ENCODE data around the gene CD58. TPM values are rescaled to one million over a fixed set of nuclear protein-coding genes. Genes with fewer than 3 reads are reported as not detected.

The CD58 gene
- total RNA-seq, 1 donor from 2014 or later, result 8.0 TPM

DNA sequence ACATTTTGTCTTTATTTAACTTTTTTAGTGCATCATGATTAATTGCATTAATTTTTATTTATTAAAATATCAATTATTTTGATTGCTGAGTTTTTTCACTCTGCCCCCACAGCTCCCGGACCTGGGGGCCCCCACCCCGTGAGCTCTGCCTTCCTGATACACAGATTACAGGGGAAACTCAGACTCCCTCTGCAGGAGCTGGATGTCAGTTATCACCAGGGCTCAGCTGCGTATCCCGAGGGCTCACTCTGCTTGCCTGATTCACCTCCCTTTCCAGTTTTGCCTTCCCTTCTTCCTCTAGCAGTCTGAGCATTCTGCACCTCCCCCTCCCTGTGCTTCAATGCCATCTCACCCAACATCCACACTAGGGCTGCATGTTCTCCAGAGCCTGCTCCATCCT is 99.6 kb downstream of the CD58 start:
- peaks cover 10% of the 10 kb centered on the region for H3K4me1 Mint-ChIP-seq (ENCODE audit: low read depth, unreplicated experiment)
- no peaks in the 10 kb centered on the region for H3K36me3 Mint-ChIP-seq (ENCODE audit: unreplicated experiment)
- H3K27ac Mint-ChIP-seq (ENCODE audit: unreplicated experiment), result no peak overlapping the region
- TF ChIP-seq, protein P1, sequence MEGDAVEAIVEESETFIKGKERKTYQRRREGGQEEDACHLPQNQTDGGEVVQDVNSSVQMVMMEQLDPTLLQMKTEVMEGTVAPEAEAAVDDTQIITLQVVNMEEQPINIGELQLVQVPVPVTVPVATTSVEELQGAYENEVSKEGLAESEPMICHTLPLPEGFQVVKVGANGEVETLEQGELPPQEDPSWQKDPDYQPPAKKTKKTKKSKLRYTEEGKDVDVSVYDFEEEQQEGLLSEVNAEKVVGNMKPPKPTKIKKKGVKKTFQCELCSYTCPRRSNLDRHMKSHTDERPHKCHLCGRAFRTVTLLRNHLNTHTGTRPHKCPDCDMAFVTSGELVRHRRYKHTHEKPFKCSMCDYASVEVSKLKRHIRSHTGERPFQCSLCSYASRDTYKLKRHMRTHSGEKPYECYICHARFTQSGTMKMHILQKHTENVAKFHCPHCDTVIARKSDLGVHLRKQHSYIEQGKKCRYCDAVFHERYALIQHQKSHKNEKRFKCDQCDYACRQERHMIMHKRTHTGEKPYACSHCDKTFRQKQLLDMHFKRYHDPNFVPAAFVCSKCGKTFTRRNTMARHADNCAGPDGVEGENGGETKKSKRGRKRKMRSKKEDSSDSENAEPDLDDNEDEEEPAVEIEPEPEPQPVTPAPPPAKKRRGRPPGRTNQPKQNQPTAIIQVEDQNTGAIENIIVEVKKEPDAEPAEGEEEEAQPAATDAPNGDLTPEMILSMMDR (IDR thresholded peaks at IDR 0.05; ENCODE audit: partially characterized antibody, unreplicated experiment), result no peak
- DNase-seq, result no peak
- H3K4me3 Mint-ChIP-seq (ENCODE audit: unreplicated experiment), result no peak overlapping the region
- peaks cover 3% of the 10 kb centered on the region for H3K27me3 Mint-ChIP-seq (ENCODE audit: unreplicated experiment)
- H3K9me3 Mint-ChIP-seq (ENCODE audit: unreplicated experiment), result no peaks in the 10 kb centered on the region

DNA sequence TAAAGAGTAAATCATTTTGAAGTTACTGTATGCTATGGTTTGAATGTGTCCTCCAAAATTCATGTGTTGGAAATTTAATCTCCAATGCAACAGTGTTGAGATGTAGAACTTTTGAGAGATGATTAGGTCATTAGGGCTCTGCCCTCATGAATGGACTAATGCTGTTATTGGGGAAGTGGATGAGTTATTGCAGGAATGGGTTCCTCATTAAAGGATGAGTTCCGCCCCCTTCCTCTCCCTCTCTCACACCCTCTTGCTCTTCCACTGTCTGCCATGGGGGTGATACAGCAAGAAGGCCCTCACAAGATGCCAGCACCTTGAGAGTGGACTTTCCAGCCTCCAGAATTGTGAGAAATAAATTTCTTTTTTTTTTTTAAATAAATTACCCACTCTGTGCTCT is 100.2 kb downstream of the CD58 start:
- Mint-ChIP-seq H3K27ac (ENCODE audit: unreplicated experiment) (no peak overlapping the region), H3K4me3 (ENCODE audit: unreplicated experiment) (no peak overlapping the region), H3K27me3 (ENCODE audit: unreplicated experiment) (peaks cover 6% of the 10 kb centered on the region), H3K4me1 (ENCODE audit: low read depth, unreplicated experiment) (peaks cover 16% of the 10 kb centered on the region), H3K9me3 (ENCODE audit: unreplicated experiment) (no peaks in the 10 kb centered on the region), H3K36me3 (ENCODE audit: unreplicated experiment) (no peaks in the 10 kb centered on the region)
- no peak for DNase-seq
- TF ChIP-seq, protein P1 (IDR thresholded peaks at IDR 0.05; ENCODE audit: partially characterized antibody, unreplicated experiment), result no peak

DNA sequence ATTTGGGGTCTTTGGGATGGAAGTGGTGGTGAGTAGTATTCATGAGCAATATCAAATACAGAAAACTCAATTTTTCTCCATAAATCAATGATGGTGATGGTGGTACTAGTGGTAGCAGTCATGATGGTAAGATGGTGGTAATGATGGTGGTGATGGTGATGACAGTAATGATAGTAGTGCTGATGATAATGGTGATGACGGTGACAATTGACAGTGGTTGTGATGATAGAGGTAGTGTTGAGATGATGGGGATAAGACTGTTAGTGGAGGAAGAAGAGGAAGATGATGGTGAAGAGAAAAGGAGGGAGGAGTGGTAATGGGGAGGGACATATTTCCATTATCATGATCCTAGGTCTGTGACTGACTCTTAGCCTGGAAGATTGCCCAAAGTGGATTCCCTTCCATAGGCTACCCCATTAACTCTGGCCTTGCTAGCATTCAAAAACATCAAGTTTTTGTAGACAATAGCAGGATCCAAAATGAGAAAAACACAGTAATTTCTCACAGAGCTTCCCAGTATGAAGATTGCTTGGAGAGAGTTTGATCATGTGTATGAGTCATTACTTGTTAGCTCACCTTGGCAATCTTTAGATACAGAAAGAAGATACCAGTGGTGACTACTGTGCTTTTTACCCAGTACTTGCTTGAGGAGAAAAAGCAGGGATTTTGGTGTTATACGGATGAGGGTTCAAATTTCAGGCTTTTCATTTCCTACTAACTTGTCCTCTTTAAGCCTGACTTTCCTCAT is 103.8 kb downstream of the CD58 start:
- DNase-seq, result no peak
- Mint-ChIP-seq H3K4me3 (ENCODE audit: unreplicated experiment) (no peak overlapping the region), H3K27me3 (ENCODE audit: unreplicated experiment) (peaks cover 4% of the 10 kb centered on the region), H3K36me3 (ENCODE audit: unreplicated experiment) (no peaks in the 10 kb centered on the region), H3K9me3 (ENCODE audit: unreplicated experiment) (no peaks in the 10 kb centered on the region), H3K27ac (ENCODE audit: unreplicated experiment) (no peak overlapping the region), H3K4me1 (ENCODE audit: low read depth, unreplicated experiment) (peaks cover 15% of the 10 kb centered on the region)
- TF ChIP-seq, protein P1 (IDR thresholded peaks at IDR 0.05; ENCODE audit: partially characterized antibody, unreplicated experiment), result no peak

DNA sequence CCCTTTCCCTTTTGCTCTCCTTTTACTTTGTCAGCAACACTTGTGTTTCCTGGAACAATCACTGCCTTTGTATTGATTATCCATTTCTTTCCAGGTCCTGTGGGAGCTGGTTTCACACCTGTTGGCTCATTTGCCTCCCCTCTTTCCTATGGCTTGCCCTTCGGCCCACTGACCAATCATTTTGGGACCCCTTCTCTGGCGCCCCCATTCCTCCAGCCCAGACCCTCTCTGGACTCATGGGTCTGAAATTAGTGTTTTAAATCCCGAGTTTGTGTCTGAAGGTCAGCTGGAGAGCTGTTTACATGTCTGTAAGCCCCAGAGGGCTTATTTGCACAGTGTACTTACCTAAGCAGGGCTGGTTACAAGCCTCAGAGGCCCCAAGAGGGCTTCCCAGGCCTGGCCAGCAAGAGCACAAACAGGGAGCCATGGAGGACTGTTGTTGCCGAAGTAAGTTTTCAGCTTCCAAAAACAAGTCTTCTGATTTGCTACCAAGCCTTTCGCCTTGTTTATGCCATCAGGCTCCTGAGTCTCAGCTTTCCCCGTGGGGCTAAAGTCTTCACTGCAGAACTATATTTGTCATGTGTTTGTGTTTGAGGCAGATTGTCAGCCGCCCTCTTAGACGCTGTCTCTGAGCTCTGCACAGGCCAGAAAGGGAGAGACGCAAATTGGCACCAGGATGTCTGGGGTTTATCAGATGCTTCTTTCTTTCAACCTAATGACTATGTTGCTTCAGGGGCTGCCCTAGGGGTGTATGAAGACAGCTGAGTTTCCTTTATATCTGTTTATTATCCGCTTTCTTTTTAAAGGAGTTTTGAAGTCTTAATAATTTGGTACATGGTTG is 104.8 kb downstream of the CD58 start:
- H3K36me3 Mint-ChIP-seq (ENCODE audit: unreplicated experiment), result no peaks in the 10 kb centered on the region
- TF ChIP-seq, protein P1 (IDR thresholded peaks at IDR 0.05; ENCODE audit: partially characterized antibody, unreplicated experiment), result no peak

DNA sequence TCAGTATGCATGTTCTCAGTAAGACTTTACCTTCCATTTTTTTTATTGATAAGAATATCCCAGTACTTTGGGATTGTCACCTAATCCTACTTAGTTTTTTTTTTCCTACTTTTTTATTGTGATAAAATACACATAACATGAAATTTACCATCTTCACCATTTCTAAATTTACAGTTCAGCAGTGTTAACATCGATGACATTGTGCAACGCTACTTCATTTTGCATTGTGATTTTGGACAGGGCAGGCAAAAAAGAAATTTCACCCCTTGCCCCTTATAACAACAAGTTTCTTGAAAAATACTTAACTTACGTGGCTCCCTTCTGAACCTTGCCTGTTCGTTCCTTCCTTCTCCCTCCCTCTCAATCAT is 105.4 kb downstream of the CD58 start:
- TF ChIP-seq, protein P1 (IDR thresholded peaks at IDR 0.05; ENCODE audit: partially characterized antibody, unreplicated experiment), result no peak
- no peak overlapping the region for H3K4me3 Mint-ChIP-seq (ENCODE audit: unreplicated experiment)
- H3K27ac Mint-ChIP-seq (ENCODE audit: unreplicated experiment), result no peak overlapping the region
- H3K4me1 Mint-ChIP-seq (ENCODE audit: low read depth, unreplicated experiment), result peaks cover 9% of the 10 kb centered on the region
- no peak for DNase-seq
- H3K9me3 Mint-ChIP-seq (ENCODE audit: unreplicated experiment), result no peaks in the 10 kb centered on the region
- H3K27me3 Mint-ChIP-seq (ENCODE audit: unreplicated experiment), result peaks cover 3% of the 10 kb centered on the region
- no peaks in the 10 kb centered on the region for H3K36me3 Mint-ChIP-seq (ENCODE audit: unreplicated experiment)

More for the DNA sequence above, 104.8 kb downstream of the CD58 start:
- no peak for DNase-seq
- Mint-ChIP-seq H3K4me3 (ENCODE audit: unreplicated experiment) (no peak overlapping the region), H3K9me3 (ENCODE audit: unreplicated experiment) (no peaks in the 10 kb centered on the region), H3K27me3 (ENCODE audit: unreplicated experiment) (peaks cover 3% of the 10 kb centered on the region), H3K27ac (ENCODE audit: unreplicated experiment) (peak overlapping the region; percentile 26), H3K4me1 (ENCODE audit: low read depth, unreplicated experiment) (peaks cover 9% of the 10 kb centered on the region)
